ENCODE results near the gene CNNM2.

- TF ChIP-seq ZNF518A (tag by site-specific recombination; conservative IDR thresholded peaks at IDR 0.05; ENCODE audit: low read depth) (no peak), SP3 (tag by site-specific recombination; IDR thresholded peaks at IDR 0.05) (no peak), ZBTB7A (tag by site-specific recombination; IDR thresholded peaks at IDR 0.05; ENCODE audit: low read depth) (no peak), ZBTB1 (tag by site-specific recombination; IDR thresholded peaks at IDR 0.05) (no peak), ZNF488 (tag by site-specific recombination; IDR thresholded peaks at IDR 0.05) (no peak), ZNF664 (tag by site-specific recombination; IDR thresholded peaks at IDR 0.05) (no peak), YY1 (tag by site-specific recombination; IDR thresholded peaks at IDR 0.05) (no peak), SETDB1 (IDR thresholded peaks at IDR 0.05; ENCODE audit: insufficient read length, low read length) (no peak)
- TF ChIP-seq, protein P1, sequence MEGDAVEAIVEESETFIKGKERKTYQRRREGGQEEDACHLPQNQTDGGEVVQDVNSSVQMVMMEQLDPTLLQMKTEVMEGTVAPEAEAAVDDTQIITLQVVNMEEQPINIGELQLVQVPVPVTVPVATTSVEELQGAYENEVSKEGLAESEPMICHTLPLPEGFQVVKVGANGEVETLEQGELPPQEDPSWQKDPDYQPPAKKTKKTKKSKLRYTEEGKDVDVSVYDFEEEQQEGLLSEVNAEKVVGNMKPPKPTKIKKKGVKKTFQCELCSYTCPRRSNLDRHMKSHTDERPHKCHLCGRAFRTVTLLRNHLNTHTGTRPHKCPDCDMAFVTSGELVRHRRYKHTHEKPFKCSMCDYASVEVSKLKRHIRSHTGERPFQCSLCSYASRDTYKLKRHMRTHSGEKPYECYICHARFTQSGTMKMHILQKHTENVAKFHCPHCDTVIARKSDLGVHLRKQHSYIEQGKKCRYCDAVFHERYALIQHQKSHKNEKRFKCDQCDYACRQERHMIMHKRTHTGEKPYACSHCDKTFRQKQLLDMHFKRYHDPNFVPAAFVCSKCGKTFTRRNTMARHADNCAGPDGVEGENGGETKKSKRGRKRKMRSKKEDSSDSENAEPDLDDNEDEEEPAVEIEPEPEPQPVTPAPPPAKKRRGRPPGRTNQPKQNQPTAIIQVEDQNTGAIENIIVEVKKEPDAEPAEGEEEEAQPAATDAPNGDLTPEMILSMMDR (tag by site-specific recombination; IDR thresholded peaks at IDR 0.05), result no peak
These were observed 192.3 kb downstream of the CNNM2 start for GRCh38 chr10:103110407-103110806.

All from HEK293 (cell line).